IMR-90 (cell line): Measurements from ENCODE around the gene ADRB2. TPM values are rescaled to one million over a fixed set of nuclear protein-coding genes. Genes with fewer than 3 reads are reported as not detected.
A peak's percentile ranks its signal among the peaks of the same experiment; 100 is the strongest.

Source experiments
- ATAC-seq: fragments of 200-7000 bp; cut with Tn5 transposase; 2 replicates; pipeline ENCODE4 v1.9.1; 2020; ENCODE audit warnings: low read depth, mild to moderate bottlenecking, moderate library complexity
- BruUV-seq: library from RNA; stranded (reverse); fragments of 400-500 nt; replicated peaks from 2 replicates; lab custom pipeline; 2021; lab: Mats Ljungman, UMichigan
- CTCF ChIA-PET: fragments of 300-600 bp; formaldehyde crosslinking; extraction: SDS; loops from one replicate; lab custom pipeline; 2021; ENCODE audit warnings: antibody characterized with exemption; lab: Yijun Ruan, JAX
- POLR2A ChIA-PET: fragments of 300-600 bp; sonication (Branson Sonifier 250); formaldehyde crosslinking; loops from one replicate; lab custom pipeline; 2022; ENCODE audit warnings: antibody characterized with exemption; ENCODE audit not compliant: unreplicated experiment; lab: Charles Lee
- DNase-seq: peaks from one replicate; pipeline ENCODE4 v3.0.0; 2013
- H2AFZ ChIP-seq: replicated peaks from 2 replicates; pipeline ENCODE3; 2013; ENCODE audit warnings: low read length, mild to moderate bottlenecking; ENCODE audit not compliant: poor library complexity
- H2AK5ac ChIP-seq: 2 replicates; pipeline ENCODE4 v1.6.1; 2013; ENCODE audit warnings: low read depth, low read length, inconsistent platforms
- H2AK9ac ChIP-seq: replicated peaks from 2 replicates; pipeline ENCODE3; 2013; ENCODE audit warnings: mild to moderate bottlenecking, low read depth, low read length, moderate library complexity; ENCODE audit not compliant: poor library complexity
- H2BK120ac ChIP-seq: 2 replicates; pipeline ENCODE4 v1.6.1; 2013; ENCODE audit warnings: low read depth, low read length, inconsistent platforms
- H2BK15ac ChIP-seq: 3 replicates; pipeline ENCODE4 v1.6.1; 2013; ENCODE audit warnings: low read depth, low read length, inconsistent platforms
- H2BK20ac ChIP-seq: 2 replicates; pipeline ENCODE4 v1.6.1; 2013; ENCODE audit warnings: low read depth, mild to moderate bottlenecking, inconsistent platforms, low read length, moderate library complexity
- H2BK5ac ChIP-seq: 2 replicates; pipeline ENCODE4 v1.6.1; 2013; ENCODE audit warnings: mild to moderate bottlenecking, low read depth, low read length, inconsistent platforms; ENCODE audit not compliant: poor library complexity, severe bottlenecking
- H3K14ac ChIP-seq: replicated peaks from 2 replicates; pipeline ENCODE4 v1.6.1; 2013; ENCODE audit warnings: low read depth, low read length, inconsistent platforms
- H3K18ac ChIP-seq: 2 replicates; pipeline ENCODE4 v1.6.1; 2013; ENCODE audit warnings: low read depth, low read length, control low read depth
- H3K23ac ChIP-seq: 2 replicates; pipeline ENCODE4 v1.6.1; 2013; ENCODE audit warnings: low read depth, low read length, inconsistent platforms
- H3K27ac ChIP-seq: 2 replicates; pipeline ENCODE4 v1.5.1; 2013; ENCODE audit warnings: mild to moderate bottlenecking, control low read depth, low read length; ENCODE audit not compliant: insufficient read depth
- H3K27me3 ChIP-seq: 2 replicates; pipeline ENCODE4 v1.6.1; 2013; ENCODE audit warnings: low read length; ENCODE audit not compliant: control insufficient read depth, insufficient read depth
- H3K36me3 ChIP-seq: 2 replicates; pipeline ENCODE4 v1.6.1; 2013; ENCODE audit warnings: low read length, mixed read lengths; ENCODE audit not compliant: control insufficient read depth, insufficient read depth
- H3K4ac ChIP-seq: 2 replicates; pipeline ENCODE4 v1.6.1; 2013; ENCODE audit warnings: low read depth, low read length, inconsistent platforms
- H3K4me1 ChIP-seq: 2 replicates; pipeline ENCODE4 v1.6.1; 2013; ENCODE audit warnings: low read length, mixed read lengths; ENCODE audit not compliant: control insufficient read depth, insufficient read depth
- H3K4me2 ChIP-seq: 2 replicates; pipeline ENCODE4 v1.6.1; 2013; ENCODE audit warnings: low read depth, mild to moderate bottlenecking, control low read depth, low read length, moderate library complexity
- H3K4me3 ChIP-seq: 2 replicates; pipeline ENCODE4 v1.5.1; 2013; ENCODE audit warnings: low read depth, mild to moderate bottlenecking, control low read depth, low read length, moderate library complexity; ENCODE audit not compliant: insufficient read depth
- H3K56ac ChIP-seq: 2 replicates; pipeline ENCODE4 v1.6.1; 2013; ENCODE audit warnings: low read length, inconsistent platforms; ENCODE audit not compliant: insufficient read depth; ENCODE audit errors: extremely low read depth
- H3K79me1 ChIP-seq, 2 experiments: 2 replicates each; pipeline ENCODE4 v1.6.1; 2013; ENCODE audit warnings: low read length in 2 of 2, inconsistent platforms in 1 of 2, low read depth in 1 of 2
- H3K9ac ChIP-seq: 2 replicates; pipeline ENCODE4 v1.6.1; 2013; ENCODE audit warnings: low read depth, low read length, control low read depth
- H3K9me1 ChIP-seq: 2 replicates; pipeline ENCODE4 v1.6.1; 2013; ENCODE audit warnings: low read length, inconsistent platforms; ENCODE audit not compliant: insufficient read depth
- H3K9me3 ChIP-seq: 2 replicates; pipeline ENCODE4 v1.6.1; 2013; ENCODE audit warnings: low read length; ENCODE audit not compliant: control insufficient read depth, insufficient read depth
- H4K20me1 ChIP-seq: 2 replicates; pipeline ENCODE4 v1.6.1; 2013; ENCODE audit warnings: low read length, inconsistent platforms; ENCODE audit not compliant: insufficient read depth
- H4K5ac ChIP-seq: 2 replicates; pipeline ENCODE4 v1.6.1; 2013; ENCODE audit warnings: mild to moderate bottlenecking, low read depth, low read length, control low read depth
- H4K8ac ChIP-seq, 2 experiments: 2 replicates each; pipeline ENCODE4 v1.6.1; 2013; ENCODE audit warnings: low read depth in 2 of 2, low read length in 2 of 2, control low read depth in 1 of 2, inconsistent platforms in 1 of 2
- H4K91ac ChIP-seq: 2 replicates; pipeline ENCODE4 v1.6.1; 2013; ENCODE audit warnings: low read depth, low read length, inconsistent platforms; ENCODE audit not compliant: insufficient read depth
- BHLHE40 ChIP-seq: fragments of 150-350 bp; IDR thresholded peaks from 2 replicates; pipeline ENCODE4 v1.6.1; 2016; ENCODE audit warnings: mild to moderate bottlenecking, low read depth, low read length
- CEBPB ChIP-seq: IDR thresholded peaks from 2 replicates; pipeline ENCODE4 v1.6.1; 2012; ENCODE audit warnings: low read depth, low read length, improper control_type of control experiment
- CHD1 ChIP-seq: IDR thresholded peaks from 2 replicates; pipeline ENCODE4 v1.6.1; 2012; ENCODE audit warnings: low read depth, low read length, improper control_type of control experiment
- FOS ChIP-seq: fragments of 150-350 bp; IDR thresholded peaks from 2 replicates; pipeline ENCODE4 v1.6.1; 2016; ENCODE audit warnings: low read depth, low read length
- MAFK ChIP-seq: IDR thresholded peaks from 2 replicates; pipeline ENCODE4 v1.6.1; 2012; ENCODE audit warnings: low read depth, low read length, improper control_type of control experiment
- MAZ ChIP-seq: IDR thresholded peaks from 2 replicates; pipeline ENCODE4 v1.6.1; 2012; ENCODE audit warnings: low read depth, mild to moderate bottlenecking, low read length, improper control_type of control experiment, moderate library complexity, borderline replicate concordance
- MXI1 ChIP-seq: IDR thresholded peaks from 2 replicates; pipeline ENCODE4 v1.6.1; 2012; ENCODE audit warnings: low read depth, mild to moderate bottlenecking, low read length, moderate library complexity, borderline replicate concordance
- NFE2L2 ChIP-seq: fragments of 150-350 bp; IDR thresholded peaks from 2 replicates; pipeline ENCODE4 v1.6.1; 2016; ENCODE audit warnings: low read depth, mild to moderate bottlenecking, low read length
- POLR2A ChIP-seq: IDR thresholded peaks from 2 replicates; pipeline ENCODE4 v1.6.1; 2012; ENCODE audit warnings: mild to moderate bottlenecking, low read depth, low read length
- RAD21 ChIP-seq: IDR thresholded peaks from 2 replicates; pipeline ENCODE4 v1.6.1; 2012; ENCODE audit warnings: low read length, improper control_type of control experiment
- RCOR1 ChIP-seq: IDR thresholded peaks from 2 replicates; pipeline ENCODE4 v1.6.1; 2012; ENCODE audit warnings: mild to moderate bottlenecking, low read length, improper control_type of control experiment; ENCODE audit not compliant: insufficient replicate concordance
- RFX5 ChIP-seq: IDR thresholded peaks from 2 replicates; pipeline ENCODE4 v1.8.0; 2012; ENCODE audit warnings: low read depth, mild to moderate bottlenecking, low read length, moderate library complexity
- SMC3 ChIP-seq: fragments of 150-350 bp; IDR thresholded peaks from 2 replicates; pipeline ENCODE4 v1.6.1; 2016; ENCODE audit warnings: low read depth, mild to moderate bottlenecking, antibody characterized with exemption, low read length, moderate library complexity
- WGBS, 2 experiments: methylation state at CpG; one replicate each; pipeline versions ENCODE4 v1.1.5 to v1.1.7; 2013; ENCODE audit warnings: missing lambda C conversion rate in 2 of 2; ENCODE audit not compliant: insufficient read length in 1 of 2; ENCODE audit errors: extremely low coverage in 2 of 2; 5-methylcytosine and 5-hydroxymethylcytosine counted together
- dilution Hi-C: fragments of 300-500 bp; cut with HindIII; formaldehyde crosslinking; loops from one replicate; pipeline ENCODE4 v1.14.3; 2018; ENCODE audit warnings: low sequenced_read_pairs; ENCODE audit not compliant: unreplicated experiment
- in situ Hi-C: fragments of 300-500 bp; cut with MboI; formaldehyde crosslinking; loops from 3 replicates; pipeline ENCODE4 v1.14.3; 2019; ENCODE audit warnings: low sequenced_read_pairs, inconsistent platforms, mixed read lengths
- intact Hi-C: fragments of 100-400 bp; cut with micrococcal nuclease; formaldehyde crosslinking; loops from 2 replicates; pipeline ENCODE4 v1.10.0; 2022
- polyA plus RNA-seq, 3 experiments: library from polyadenylated mRNA; depleted of rRNA; stranded (reverse); fragments of >200 nt; gene quantifications; 2 replicates each; pipeline ENCODE4 v1.2.3, GENCODE V29; 2012; ENCODE audit warnings: low replicate concordance in 1 of 3
- total RNA-seq: library from RNA; depleted of rRNA; stranded (reverse); fragments of >200 nt; gene quantifications from 2 replicates; pipeline ENCODE4 v1.2.3, GENCODE V29; 2012
- TF ChIP-seq, protein P1 (sequence below): fragments of 150-350 bp; IDR thresholded peaks from 2 replicates; pipeline ENCODE4 v1.6.1; 2016; ENCODE audit warnings: low read depth, mild to moderate bottlenecking, low read length, moderate library complexity, borderline replicate concordance
- TF ChIP-seq, protein P2 (sequence below): fragments of 150-350 bp; IDR thresholded peaks from 2 replicates; pipeline ENCODE4 v1.6.1; 2017; ENCODE audit warnings: mild to moderate bottlenecking, antibody characterized with exemption, low read length, low read depth
- TF ChIP-seq, protein P3 (sequence below): conservative IDR thresholded peaks from 2 replicates; pipeline ENCODE4 v1.5.1; 2012; ENCODE audit warnings: mild to moderate bottlenecking, low read depth, low read length, improper control_type of control experiment

ADRB2 gene
- total and polyA plus RNA-seq, 2 of the 4 experiments (the other 2 are of a cell fraction), result 1.6 to 3.4 TPM

DNA sequence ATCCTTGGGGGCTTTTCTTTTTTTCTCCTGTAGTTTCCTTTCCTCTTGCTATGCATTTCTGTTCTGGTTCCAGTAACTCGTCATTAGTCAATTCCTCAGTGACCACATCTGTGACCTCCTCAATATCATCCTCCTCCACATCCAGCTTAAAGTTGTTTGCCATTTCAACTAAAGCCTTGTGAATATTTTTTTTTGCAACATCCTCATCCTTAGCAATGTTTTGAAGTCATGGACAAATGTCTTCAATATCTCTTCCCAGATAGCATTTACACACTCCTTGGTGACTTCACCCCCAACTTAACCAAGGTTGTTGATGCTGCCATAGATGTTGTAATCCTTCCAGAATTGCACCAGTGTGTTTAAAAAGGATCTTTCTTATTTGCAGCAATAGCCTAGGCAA is 14.7 kb upstream of the ADRB2 start:
- Histone ChIP-seq H2BK5ac (no peak overlapping the region), H2AK9ac (no peak overlapping the region), H3K23ac (no peak overlapping the region), H4K91ac (no peak overlapping the region), H3K4me2 (no peak overlapping the region), H4K20me1 (no peaks in the 10 kb centered on the region), H2BK15ac (no peak overlapping the region), H3K9me1 (peaks cover 7% of the 10 kb centered on the region; the same call in 1 of the 2 replicates), H3K14ac (no peak overlapping the region), H3K79me1 (no peaks in the 10 kb centered on the region), H2BK20ac (no peak overlapping the region), H3K27me3 (no peaks in the 10 kb centered on the region), H3K4me3 (no peak overlapping the region), H3K4ac (no peak overlapping the region), H2BK120ac (no peak overlapping the region), H4K8ac (no peak overlapping the region), H2AK5ac (no peak overlapping the region), H3K27ac (no peak overlapping the region), H3K4me1 (peaks cover 5% of the 10 kb centered on the region; the same call in 1 of the 2 replicates), H2AFZ (no peak overlapping the region), H4K5ac (no peak overlapping the region), H3K18ac (no peak overlapping the region), H3K36me3 (no peaks in the 10 kb centered on the region), H3K56ac (no peak overlapping the region), H3K9me3 (no peaks in the 10 kb centered on the region), H3K9ac (no peak overlapping the region)
- CTCF ChIA-PET, result interaction anchor here (0.8 to 1.1 kb wide), 2 partner anchors 9 to 23 kb away, joined by 3 read pairs; no protein-coding TSS in a partner anchor
- no CpG with 5 or more reads among the region's 1 CpG for WGBS, 2 experiments
- dilution Hi-C loops, result no loop called here
- DNase-seq (peak; percentile 42), ATAC-seq (no peak)
- TF ChIP-seq POLR2A (no peak), MXI1 (no peak), CEBPB (no peak), MAZ (no peak), MAFK (no peak), FOS (no peak), RCOR1 (no peak), NFE2L2 (no peak), SMC3 (no peak), RFX5 (no peak), RAD21 (no peak), CHD1 (no peak), BHLHE40 (no peak)
- TF ChIP-seq, protein P1, sequence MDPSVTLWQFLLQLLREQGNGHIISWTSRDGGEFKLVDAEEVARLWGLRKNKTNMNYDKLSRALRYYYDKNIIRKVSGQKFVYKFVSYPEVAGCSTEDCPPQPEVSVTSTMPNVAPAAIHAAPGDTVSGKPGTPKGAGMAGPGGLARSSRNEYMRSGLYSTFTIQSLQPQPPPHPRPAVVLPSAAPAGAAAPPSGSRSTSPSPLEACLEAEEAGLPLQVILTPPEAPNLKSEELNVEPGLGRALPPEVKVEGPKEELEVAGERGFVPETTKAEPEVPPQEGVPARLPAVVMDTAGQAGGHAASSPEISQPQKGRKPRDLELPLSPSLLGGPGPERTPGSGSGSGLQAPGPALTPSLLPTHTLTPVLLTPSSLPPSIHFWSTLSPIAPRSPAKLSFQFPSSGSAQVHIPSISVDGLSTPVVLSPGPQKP, result no peak
- TF ChIP-seq, protein P2, sequence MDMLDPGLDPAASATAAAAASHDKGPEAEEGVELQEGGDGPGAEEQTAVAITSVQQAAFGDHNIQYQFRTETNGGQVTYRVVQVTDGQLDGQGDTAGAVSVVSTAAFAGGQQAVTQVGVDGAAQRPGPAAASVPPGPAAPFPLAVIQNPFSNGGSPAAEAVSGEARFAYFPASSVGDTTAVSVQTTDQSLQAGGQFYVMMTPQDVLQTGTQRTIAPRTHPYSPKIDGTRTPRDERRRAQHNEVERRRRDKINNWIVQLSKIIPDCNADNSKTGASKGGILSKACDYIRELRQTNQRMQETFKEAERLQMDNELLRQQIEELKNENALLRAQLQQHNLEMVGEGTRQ, result no peak
- TF ChIP-seq, protein P3, sequence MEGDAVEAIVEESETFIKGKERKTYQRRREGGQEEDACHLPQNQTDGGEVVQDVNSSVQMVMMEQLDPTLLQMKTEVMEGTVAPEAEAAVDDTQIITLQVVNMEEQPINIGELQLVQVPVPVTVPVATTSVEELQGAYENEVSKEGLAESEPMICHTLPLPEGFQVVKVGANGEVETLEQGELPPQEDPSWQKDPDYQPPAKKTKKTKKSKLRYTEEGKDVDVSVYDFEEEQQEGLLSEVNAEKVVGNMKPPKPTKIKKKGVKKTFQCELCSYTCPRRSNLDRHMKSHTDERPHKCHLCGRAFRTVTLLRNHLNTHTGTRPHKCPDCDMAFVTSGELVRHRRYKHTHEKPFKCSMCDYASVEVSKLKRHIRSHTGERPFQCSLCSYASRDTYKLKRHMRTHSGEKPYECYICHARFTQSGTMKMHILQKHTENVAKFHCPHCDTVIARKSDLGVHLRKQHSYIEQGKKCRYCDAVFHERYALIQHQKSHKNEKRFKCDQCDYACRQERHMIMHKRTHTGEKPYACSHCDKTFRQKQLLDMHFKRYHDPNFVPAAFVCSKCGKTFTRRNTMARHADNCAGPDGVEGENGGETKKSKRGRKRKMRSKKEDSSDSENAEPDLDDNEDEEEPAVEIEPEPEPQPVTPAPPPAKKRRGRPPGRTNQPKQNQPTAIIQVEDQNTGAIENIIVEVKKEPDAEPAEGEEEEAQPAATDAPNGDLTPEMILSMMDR, result no peak
- in situ Hi-C loops, result no loop called here
- intact Hi-C loops, result no loop called here
- BruUV-seq, result no TSS peak
- POLR2A ChIA-PET, result no interaction called here
